Prostate gland (tissue), 2 donors: Measurements from ENCODE around the gene LARP4B.

Source experiments
- CTCF ChIP-seq, 4 experiments: fragments of 200-600 bp in 2 of 4; fragments of 450-650 bp in 2 of 4; sonication (generic) in 2 of 4; IDR thresholded peaks; 1 replicate in 3 of 4; 2 replicates in 1 of 4; pipeline ENCODE4 v1.5.1; 2016 to 2019; ENCODE audit warnings: antibody characterized with exemption in 4 of 4, mild to moderate bottlenecking in 2 of 4, moderate library complexity in 2 of 4
- POLR2AphosphoS5 ChIP-seq: sonication (generic); formaldehyde crosslinking; IDR thresholded peaks from one replicate; pipeline ENCODE4 v1.6.1; 2017; ENCODE audit warnings: antibody characterized with exemption

- TF ChIP-seq CTCF (IDR thresholded peaks at IDR 0.05) (no peak), POLR2AphosphoS5 (no peak)
Measured at GRCh38 chr10:828191-828590, 103.3 kb downstream of the LARP4B start.
